ENCODE results near the gene SERF1B.
"Not testable (repeated sequence)": the region's sequence is repeated elsewhere in the genome, so short reads cannot be mapped to it uniquely, and the experiment has no call there.

The SERF1B gene

DNA sequence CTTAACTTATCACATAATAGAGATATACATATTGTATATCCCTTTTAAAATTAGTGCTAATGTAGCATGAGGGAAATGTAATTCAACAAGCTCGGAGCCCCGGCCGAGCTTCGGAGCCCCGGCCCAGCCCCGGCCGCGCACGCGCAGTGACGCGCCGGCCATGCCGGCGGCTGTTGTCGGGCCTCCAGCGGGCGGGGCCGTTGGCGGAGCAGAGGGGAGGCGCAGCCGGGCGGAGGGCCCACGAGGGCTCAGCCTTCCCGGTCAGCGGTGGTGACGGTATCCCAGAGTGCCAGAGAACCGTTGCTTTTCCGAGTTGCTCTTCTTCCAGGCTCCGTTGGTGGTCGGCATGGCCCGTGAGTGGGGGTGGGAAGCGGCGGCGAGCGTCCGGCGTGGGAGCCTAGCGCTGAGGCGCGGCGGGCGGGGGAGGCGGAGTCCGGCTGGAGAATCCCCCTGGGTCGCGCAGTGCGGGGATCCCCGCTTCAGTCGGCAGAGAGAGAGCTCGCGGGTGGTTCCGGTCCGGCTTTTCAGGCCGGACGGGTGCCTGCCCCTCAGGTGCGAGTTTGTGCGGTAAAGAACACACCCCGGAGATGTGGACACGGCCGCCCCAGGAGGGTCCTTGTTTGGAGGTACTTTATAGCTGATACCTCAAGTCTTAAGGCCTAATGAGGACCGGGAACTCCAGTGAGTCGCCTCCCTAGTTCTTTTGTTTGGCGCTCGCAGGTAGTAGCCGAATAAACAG lies at the start of gene SERF1B:
Gene SERF1B, plus strand, starts transcription at position 146 of the 739 bp plus-strand sequence. Its CDS starts 201 bp downstream, at position 347.
- DNase-seq = not testable (repeated sequence)

DNA sequence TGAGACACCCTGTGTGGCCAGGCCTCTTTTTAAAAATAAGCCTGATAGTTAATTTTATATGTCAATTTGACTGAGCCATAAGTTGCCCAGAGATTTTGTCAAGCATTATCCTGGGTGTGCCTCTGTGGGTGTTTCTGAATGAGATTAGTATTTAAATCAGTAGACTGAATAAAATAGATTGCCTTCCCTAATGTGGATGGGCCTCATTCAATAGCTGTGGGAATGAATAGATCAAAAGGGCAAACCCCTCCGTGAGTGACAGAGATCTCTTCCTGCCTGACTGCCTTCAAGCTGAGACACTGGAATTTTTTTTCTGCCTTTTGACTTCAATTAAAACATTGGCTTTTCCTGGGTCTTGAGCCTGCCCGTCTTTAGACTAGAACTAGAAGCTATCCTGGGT lies 33.3 kb upstream of the SERF1B start:
- not testable (repeated sequence) for DNase-seq

DNA sequence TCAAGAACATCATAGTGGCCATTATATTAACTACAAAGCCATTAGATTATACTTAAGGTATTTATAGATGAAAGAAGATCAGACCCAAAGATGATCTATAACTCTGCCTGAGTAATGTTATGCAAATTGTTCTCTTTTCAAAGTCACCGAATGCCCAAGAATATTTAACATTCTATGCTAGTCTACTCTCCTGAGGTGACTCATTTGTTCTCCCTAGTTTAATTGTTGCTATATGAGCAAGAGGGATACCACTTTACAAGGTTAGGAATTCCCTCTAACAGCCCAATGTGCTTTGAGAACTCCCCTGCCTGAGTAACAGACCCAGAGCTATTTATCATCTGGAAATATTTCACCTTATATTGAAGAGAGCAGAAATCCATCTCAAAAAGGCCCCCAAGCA lies 29.5 kb upstream of the SERF1B start:
- DNase-seq = not testable (repeated sequence)

DNA sequence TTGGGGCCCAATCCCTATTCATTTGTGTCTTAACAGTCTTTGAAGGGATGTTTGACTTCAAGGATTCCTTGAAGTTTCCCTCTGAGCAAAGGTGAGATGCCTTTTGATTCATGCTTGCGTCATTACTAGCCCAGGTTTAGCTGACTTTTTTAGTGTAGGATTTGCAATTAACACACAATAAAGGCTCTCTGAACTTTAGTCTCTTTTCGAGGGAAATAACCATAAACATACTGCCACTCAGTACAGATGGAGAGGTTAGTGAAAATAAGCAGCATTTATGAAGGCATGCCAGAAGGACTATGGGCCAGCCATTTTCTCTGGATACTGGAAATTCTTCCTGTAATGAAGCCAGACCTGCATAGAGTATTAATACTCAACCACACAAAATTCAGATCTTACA lies 4.4 kb upstream of the SERF1B start:
- DNase-seq = not testable (repeated sequence)

DNA sequence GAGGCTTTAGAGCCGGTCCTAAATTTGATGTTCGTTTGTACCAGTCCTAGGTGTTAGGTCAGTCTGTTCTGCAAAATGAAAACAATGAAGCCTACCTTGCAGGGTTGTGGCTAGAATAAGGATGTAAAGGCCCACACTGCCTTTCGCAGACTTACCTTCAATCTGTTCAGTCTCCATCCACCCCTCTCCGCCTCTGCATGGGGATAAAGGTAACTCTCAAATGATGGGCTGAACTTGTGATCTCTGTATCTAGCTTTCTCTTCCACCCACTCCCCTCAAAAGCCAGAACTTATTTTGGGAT lies 744 bp downstream of the SERF1B start:
- not testable (repeated sequence) for DNase-seq

DNA sequence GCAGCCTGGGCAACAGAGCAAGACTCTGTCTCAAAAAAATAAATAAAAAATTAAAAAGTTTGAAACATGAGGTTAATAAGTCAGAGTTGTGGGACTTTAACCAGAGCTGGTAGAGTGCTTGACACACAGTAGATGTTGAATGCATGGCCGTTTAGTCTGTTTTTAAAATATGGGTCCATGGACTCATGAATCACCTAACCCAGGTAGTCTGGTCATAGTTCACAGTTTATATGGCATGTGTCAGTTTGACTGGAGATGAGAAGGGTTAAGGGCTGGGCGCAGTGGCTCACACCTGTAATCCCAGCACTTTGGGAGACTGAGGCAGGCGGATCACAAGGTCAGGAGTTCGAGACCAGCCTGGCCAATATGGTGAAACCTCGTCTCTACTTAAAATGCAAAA lies 6.2 kb downstream of the SERF1B start:
- not testable (repeated sequence) for DNase-seq

DNA sequence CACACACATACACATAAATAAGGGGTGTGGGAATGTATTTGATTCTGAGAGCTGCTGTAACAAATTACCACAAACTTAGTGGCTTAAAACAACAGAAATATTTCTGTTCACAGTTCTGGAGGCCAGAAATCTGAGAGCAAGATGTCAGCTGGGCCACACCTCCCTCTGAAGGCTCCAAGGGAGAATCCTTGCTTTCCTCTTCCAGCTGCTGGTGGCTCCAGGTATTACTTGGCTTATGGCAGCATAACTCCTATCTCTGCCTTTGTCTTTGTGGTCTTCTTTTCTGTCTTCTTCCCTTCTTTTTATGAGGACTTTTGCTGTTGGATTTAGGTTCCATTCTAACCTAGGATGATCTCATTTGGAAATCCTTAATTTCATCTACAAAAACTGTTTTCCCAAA lies 16.4 kb downstream of the SERF1B start:
- DNase-seq = not testable (repeated sequence)

DNA sequence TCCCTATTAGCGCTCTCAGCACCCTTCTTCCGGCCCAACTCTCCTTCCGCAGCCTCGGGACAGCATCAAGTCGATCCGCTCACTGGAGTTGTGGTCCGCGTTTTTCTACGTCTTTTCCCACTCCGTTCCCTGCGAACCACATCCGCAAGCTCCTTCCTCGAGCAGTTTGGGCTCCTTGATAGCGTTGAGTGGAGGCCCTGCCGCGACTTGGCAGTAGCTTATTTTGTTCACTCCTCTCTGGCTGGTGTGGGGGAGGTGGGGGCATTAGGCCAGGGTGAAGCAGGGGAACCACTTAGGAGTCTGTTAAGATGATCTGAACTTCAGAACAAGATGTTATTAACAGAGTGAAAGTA lies 24.7 kb downstream of the SERF1B start:
- not testable (repeated sequence) for DNase-seq

DNA sequence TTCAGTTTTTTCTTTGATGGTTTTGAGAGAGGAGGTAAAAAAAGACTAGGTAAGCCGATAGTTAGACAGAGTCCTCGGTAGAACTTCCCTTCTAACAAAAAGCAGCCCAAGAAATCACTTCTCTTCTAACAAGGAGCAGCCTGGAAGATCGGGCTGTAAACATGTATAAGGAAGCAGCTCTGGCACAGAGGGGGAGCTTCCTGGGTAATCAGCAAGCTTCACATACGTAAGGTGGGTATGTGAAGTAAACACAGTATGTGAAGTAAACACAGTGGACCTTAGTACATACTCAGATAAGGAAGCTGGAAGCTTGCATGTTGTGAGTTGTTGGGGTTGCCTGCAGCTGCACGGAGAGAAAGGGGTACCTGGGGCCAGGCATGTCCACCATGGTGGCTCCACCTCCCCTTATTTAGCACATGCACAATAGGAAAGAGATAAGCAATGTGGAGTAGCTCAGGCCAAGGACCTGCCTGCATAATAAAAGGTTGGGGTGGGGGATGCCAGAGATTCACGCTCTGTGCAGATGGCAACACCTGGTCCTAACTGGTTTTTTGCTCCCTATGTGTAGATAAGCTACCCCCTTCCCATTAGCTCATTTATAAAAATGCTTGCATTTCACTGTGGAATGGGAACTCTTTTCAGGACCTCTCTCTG lies 31.4 kb downstream of the SERF1B start:
- not testable (repeated sequence) for DNase-seq

DNA sequence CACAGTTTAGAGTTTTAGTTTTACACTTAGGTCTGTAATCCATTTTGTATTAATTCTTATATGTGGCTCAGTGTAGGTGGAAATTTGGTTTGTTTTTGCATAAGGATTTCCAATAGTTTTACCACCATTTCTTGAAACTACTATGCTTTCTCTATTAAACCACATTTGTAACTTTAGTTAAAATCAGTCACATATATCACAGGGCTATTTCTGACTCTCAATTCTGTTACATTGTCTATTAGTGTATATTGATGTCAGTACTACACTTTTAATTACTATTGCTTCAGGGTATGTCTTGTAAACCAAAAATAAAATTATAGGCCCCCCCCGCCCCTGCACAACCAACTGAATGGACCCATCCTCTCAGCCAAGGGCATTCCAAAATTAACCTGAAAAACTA lies 32.1 kb downstream of the SERF1B start:
- not testable (repeated sequence) for DNase-seq

DNA sequence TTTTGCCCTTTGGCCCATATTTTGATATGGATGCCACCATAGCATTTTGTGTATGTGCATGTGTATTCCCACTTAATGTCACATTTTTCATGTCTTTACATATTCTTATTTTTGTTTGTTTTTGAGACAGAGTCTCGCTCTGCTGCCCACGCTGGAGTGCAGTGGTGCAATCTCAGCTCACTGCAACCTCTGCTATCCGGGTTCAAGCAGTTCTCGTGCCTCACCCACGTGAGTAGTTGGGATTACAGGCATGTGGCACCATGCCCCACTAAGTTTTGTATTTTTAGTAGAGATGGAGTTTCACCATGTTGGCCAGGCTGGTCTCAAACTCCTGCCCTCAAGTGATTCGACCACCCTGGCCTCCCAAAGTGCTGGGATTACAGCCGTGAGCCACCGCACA lies 52.6 kb downstream of the SERF1B start:
- not testable (repeated sequence) for DNase-seq

DNA sequence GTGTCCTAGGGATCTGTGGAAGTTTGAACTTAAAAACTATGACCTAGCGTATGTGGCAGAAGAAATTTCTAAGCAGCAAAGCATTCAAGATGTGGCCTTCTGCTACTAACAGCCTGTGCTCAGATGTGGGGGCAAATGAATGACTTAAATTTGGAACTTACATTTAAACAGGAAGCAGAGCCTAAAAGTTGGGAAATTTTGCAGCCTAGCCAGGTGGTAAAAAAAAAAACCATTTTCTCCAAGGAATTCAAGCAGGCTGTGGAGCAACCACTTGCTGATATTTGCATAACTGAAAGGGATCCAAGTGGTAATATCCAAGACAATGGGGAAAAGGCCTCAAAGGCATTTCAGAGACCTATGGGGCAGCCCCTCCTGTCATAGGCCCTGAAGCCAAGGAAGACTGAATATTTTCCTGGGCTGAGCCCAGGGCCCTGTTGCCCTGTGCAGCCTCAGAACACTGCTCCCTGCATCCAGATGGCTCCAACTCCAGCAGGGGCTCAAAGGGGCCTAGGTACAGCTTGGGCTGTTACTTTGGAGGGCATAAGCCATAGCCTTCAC lies 63.9 kb downstream of the SERF1B start:
- not testable (repeated sequence) for DNase-seq

DNA sequence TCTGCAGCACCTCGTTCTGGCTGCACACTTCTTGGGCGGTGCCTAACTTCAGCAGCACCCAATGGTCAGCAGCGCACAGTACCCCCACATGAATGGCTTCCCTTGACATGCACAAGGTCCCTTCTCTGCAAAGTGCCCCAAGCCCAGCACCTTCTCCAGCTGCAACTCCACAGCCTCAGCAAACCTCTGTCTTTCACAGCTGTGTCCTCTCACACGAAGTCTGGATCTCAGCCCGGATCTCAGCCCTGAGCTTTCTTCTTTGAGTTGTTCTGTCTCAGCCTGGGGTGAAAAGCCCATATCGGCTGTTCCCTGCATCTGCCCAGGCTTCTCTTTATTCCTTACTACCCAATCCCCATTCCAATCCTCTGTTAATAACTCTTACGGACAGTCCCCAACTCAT lies 66.7 kb downstream of the SERF1B start:
- not testable (repeated sequence) for DNase-seq

Data from SW 1271 (cell line).